HG03103 (cell line): ENCODE data around the gene COMMD9.

Source experiments
- ATAC-seq: cut with Tn5 transposase; IDR thresholded peaks from one replicate; pipeline ENCODE4 v1.9.1; 2021; ENCODE audit warnings: low read depth; ENCODE audit not compliant: unreplicated experiment

The COMMD9 gene

GRCh38 chr11:36228689-36229088, 60.5 kb downstream of the COMMD9 start:
- no peak for ATAC-seq

GRCh38 chr11:36227044-36227443, 62.2 kb downstream of the COMMD9 start:
- no peak for ATAC-seq

- no peak for ATAC-seq
Observed at GRCh38 chr11:36224209-36224882, 64.9 kb downstream of the COMMD9 start.

- ATAC-seq = no peak
Observed at GRCh38 chr11:36222831-36223635, 66.2 kb downstream of the COMMD9 start.
